CD4-positive, alpha-beta T cell treated with Interleukin-1 beta for 1 hour (primary cell): ENCODE measurements around the gene CCDC148.
"Not testable (repeated sequence)": the region's sequence is repeated elsewhere in the genome, so short reads cannot be mapped to it uniquely, and the experiment has no call there.

Experiments used
- DNase-seq, 2 donors: peaks; one replicate each; pipeline ENCODE4 v3.0.0-alpha.2; 2020 to 2022

CCDC148 gene

DNA sequence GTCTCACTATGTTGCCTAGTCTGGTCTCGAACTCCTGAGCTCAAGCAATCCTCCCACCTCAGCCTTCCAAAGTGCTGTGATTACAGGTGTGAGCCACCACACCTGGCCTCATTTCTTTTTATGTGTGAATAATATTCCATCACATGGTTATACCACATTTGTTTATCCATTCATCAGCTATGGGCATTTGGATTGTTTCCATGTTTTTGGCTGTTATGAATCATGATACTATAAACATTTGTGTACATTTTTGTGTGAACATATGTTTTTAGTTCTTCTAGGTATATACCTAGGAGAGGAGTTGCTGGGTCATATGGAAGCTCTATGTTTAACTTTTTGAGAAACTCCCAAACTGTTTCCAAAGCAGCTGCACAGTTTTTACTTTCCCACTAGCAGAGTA lies 24.6 kb upstream of the CCDC148 start:
- DNase-seq: no peak

- no peak for DNase-seq
These were observed 22.3 kb upstream of the CCDC148 start for GRCh38 chr2:158478816-158479215.

DNA sequence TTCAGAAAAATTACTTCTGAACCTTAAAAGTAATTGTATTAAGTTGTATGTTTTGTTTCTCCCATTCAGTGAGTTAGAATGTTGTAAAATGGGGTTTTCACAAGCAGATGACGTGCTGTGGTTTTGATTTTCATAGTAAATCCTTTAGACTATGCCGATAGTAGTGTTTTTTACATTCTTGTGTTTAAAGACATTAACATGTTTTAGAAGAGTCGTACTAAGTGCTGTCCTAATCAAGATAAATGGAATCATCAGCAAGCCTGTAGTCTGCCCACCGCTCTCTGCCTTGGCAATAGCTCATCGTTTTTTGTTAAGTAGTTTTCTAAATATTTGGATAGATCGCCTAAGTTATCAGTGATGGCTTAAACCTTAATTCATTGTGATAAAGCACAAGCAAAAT lies 21.7 kb upstream of the CCDC148 start:
- no peak for DNase-seq

GRCh38 chr2:158477202-158477601 lies 20.6 kb upstream of the CCDC148 start:
- DNase-seq: peak in 1 of 2 donors; percentile 26

DNA sequence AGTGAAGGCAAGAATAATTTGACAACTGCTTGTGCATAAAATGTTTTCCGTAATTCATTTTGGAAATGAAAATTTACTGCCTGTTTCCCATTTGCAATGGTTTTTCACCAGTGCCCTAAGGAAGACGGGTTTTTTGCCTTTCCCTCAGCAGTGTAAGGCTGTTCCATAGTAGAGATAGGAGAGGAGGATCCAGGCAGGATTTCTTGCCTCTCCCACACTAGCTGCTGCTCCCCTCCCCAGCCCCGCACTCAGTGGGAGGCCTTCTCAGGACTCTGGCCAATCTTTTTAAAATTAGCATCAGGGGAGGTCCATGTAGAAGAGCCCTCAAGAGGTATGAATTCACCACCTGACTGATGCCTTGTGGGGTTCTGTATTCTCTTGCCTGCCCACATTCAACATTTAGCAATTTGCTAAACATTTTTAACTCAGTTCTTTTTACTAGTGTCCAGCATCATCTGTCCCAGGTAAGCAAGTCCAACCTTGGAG lies 18.0 kb upstream of the CCDC148 start:
- not testable (repeated sequence) for DNase-seq

GRCh38 chr2:158473719-158474392 lies 17.3 kb upstream of the CCDC148 start:
- DNase-seq: no peak

DNA sequence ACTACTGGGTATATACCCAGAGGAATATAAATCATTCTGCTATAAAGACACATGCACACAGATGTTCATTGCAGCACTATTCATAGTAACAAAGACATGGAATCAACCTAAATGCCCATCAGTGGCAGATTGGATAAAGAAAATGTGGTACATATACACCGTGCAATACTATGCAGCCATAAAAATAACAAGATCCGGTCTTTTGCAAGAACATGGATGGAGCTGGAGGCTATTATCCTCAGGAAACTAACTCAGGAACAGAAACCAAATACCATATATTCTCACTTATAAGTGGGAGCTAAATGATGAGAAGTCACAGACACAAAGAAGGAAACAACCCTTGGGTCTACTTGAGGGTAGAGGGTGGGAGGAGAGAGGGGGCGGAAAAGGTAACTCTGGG lies 16.7 kb upstream of the CCDC148 start:
- DNase-seq: not testable (repeated sequence)

- DNase-seq: not testable (repeated sequence)
These were observed 16.3 kb upstream of the CCDC148 start for GRCh38 chr2:158472829-158473228.

DNA sequence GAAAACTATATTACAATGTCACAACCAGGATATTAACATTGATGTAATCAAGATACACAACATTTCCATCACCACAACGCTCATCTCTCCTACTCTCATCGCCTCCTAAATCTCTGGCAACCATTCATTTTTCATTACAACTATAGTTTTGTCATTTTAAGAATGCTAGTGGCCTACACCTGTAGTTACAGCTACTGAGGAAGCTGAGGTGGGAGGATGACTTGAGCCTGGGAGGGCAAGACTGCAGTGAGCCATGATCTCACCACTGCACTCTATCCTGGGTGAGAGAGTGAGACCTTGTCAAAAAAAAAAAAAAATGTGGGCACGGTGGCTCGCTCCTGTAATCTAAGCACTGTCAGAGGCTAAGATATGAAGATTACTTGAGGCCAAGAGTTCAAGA lies 10.7 kb upstream of the CCDC148 start:
- DNase-seq: no peak

GRCh38 chr2:158464426-158465281 lies 8.1 kb upstream of the CCDC148 start:
- DNase-seq: peak in 1 of 2 donors; percentile 36

- DNase-seq: no peak
These were observed 7.0 kb upstream of the CCDC148 start for GRCh38 chr2:158463496-158464095.

- DNase-seq: no peak
These were observed 4.2 kb upstream of the CCDC148 start for GRCh38 chr2:158460632-158461297.

DNA sequence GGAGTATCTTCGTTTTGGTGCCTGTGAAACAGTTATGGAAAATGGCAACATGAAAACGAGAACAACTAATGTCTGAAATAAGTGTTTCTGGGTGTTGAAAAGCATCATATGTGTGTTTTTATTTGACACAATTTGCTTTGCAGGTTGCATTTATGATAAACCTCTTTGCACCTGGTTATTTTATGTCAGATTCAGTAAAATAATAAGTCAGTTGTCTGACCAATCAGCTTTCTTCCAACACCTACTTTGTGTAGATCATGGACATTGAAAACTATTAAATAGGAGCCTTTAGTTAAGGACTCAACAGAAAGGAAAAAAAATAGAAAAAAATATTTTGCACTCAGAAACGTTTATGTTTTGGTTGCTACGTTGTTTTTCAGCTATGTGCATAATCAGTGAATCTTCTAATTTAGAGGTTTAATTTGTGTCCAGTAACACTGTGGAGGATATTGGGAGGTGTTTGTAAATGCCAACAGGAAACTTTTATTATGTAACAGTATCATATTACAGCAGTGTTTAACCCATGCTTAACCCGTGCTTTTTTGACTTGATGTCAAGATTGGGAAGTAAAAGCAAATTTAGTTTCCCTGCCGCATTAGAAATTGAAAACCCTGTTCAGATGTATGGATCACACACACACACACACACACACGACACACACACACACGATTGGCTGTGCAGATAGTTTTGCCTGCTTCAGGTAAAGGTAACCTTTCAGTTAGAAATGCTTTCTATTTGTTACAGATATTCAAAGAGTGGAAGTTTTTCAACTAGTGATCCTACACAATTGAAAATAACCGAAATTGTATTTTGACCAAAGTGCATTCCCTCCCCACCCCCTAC lies 2.8 kb upstream of the CCDC148 start:
- no peak for DNase-seq

DNA sequence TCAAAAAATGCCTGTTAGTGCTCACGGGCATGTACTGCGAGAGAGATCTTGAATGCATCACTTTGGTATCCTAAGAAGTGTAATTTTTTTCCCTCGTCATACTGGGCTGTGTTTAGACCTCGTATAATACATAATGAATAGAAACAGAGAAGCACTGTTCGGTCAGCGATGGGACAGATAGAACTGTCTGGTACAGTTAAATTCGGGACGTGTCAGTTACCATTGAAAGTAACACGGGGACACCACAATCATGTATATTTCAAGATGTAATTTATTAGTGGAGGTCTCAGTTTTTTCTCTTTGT lies 2.0 kb upstream of the CCDC148 start:
- DNase-seq: no peak

DNA sequence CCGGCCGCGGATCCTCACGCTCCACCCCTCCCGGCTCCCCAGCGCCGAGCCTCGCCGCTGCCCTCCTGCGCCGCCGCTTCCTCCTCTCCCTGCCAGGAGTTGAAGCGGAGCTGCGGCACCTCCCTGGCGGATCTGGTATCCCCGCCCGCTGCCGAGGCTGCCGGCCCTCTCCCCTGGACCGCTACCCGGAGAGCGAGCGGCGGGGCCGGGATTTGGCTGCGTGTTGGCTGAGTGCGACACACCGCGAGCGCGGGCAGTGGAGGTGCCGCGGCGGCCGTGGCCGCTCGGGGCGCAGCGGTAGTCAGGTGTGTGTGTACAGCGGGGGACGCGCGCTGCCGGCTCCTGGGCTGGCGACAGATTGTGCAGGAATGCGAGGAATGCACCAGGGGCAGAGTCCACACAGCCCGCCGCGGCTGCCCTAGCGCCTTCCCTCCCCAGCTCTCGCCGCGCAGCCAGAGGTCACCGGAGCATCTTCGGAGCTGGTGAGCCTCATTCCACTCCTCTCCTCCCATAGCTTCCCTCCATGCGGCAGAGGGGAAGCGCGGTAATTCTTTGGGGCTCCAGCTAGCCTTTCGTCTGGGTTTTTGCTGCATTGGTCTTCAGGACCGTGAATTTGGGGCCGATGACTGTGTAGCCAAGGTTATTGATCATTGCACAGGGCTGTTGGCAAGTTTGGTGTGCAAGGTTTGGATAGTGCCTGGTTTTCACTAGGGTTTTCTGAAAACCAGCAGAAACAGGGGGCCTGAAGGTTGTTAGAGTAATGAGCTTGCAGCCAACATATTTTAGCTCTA lies 1.5 kb upstream of the CCDC148 start:
- peak; percentile 58 to 63 for DNase-seq

- peak; percentile 35 to 50 for DNase-seq
These were observed 706 bp upstream of the CCDC148 start for GRCh38 chr2:158457092-158457825.

DNA sequence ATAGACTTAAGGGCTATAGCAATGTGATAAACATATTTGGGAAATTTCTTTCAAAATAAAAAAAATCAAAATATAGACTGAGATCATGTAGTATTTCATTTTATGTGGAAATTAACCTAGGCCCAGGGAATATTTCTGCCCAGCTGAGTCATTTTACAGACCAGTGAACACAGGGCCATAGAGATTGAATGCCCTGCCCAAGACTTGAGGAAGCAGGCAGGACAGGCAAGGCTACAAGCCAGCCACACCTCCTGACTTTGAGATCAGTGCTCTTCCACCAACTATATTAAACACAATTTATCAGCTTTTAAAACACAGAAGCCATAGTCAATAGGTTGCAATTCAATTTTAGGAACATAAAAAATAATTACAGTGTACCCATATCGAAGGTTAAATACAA lies 12.9 kb downstream of the CCDC148 start:
- DNase-seq: no peak

DNA sequence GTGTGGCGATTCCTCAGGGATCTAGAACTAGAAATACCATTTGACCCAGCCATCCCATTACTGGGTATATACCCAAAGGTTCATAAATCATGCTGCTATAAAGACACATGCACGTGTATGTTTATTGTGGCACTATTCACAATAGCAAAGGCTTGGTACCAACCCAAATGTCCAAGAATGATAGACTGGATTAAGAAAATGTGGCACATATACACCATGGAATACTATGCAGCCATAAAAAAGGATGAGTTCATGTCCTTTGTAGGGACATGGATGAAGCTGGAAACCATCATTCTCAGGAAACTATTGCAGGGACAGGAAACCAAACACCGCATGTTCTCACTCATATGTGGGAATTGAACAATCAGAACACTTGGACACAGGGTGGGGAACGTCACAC lies 17.5 kb downstream of the CCDC148 start:
- DNase-seq: not testable (repeated sequence)

DNA sequence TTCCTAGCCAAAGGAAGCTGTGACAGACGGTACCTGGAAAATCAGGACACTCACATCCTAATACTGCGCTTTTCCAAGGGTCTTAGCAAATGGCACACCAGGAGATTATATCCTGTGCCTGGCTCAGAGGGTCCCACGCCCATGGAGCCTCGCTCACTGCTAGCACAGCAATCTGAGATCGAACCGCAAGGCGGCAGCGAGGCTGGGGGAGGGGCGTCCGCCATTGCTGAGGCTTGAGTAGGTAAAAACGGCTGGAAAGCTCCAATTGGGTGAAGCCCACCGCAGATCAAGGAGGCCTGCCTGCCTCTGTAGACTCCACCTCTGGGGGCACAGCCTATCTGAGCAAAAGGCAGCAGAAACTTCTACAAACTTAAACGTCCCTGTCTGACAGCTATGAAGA lies 22.8 kb downstream of the CCDC148 start:
- not testable (repeated sequence) for DNase-seq

GRCh38 chr2:158432117-158432516 lies 24.4 kb downstream of the CCDC148 start:
- DNase-seq: no peak

DNA sequence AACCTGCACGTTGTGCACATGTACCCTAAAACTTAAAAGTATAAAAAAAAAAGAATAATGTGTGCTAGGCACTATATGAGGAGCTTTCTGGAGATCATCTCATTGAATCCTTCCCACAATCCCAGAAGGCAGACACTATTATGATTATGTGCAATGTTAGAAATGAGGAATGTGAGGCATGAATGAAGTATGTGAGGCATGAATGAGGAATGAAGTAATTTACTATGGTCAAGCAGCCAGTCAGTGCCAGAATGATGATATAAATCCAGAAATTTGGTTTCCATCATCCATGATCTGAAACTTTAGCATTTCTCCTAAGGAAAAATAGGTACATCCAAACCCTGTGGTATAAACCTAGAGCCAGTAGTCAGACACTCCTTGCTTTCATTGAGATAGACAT lies 42.0 kb downstream of the CCDC148 start:
- DNase-seq: no peak
